Renal cortex interstitium (tissue), 15 donors: ENCODE data around the gene SLC17A1. TPM values are rescaled to one million over a fixed set of nuclear protein-coding genes. Genes with fewer than 3 reads are reported as not detected.

Experiments used
- DNase-seq, 11 donors: peaks; one replicate each; pipeline ENCODE4 v3.0.0-alpha.2; 2013; ENCODE audit warnings: low read depth in 9 of 11, low spot score in 4 of 11; ENCODE audit errors: extremely low read depth in 1 of 11
- long read RNA-seq, 16 experiments: transcript quantifications; one replicate each; lab custom pipeline, GENCODE V29; 2026
- polyA plus RNA-seq, 3 donors: library from polyadenylated mRNA; unstranded; fragments of 120-200 nt; gene quantifications; one replicate each; pipeline ENCODE4 v1.2.1, GENCODE V29; 2013; ENCODE audit not compliant: insufficient read length in 3 of 3

Gene SLC17A1
- 10 to 100 TPM; 24.6 to 32.4 (median 30.1) TPM for polyA plus RNA-seq
- long read RNA-seq, donor 1, partial matches to known transcripts: 0 of 2 reads
- long read RNA-seq, donor 1, other reads (novel, unspliced or antisense): 0 of 2 reads
- long read RNA-seq, donor 2, partial matches to known transcripts: 0 of 1 reads
- long read RNA-seq, donor 2, other reads (novel, unspliced or antisense): 0 of 1 reads
- long read RNA-seq, donor 3, partial matches to known transcripts: 5 of 8 reads
- long read RNA-seq, donor 3, other reads (novel, unspliced or antisense): 0 of 8 reads
- long read RNA-seq, donor 4, partial matches to known transcripts: 0 of 1 reads
- long read RNA-seq, donor 4, other reads (novel, unspliced or antisense): 0 of 1 reads
- long read RNA-seq, donor 5: 0 reads
- long read RNA-seq, donor 6, partial matches to known transcripts: 0 of 5 reads
- long read RNA-seq, donor 6, other reads (novel, unspliced or antisense): 0 of 5 reads
- long read RNA-seq, donor 7: 0 reads
- long read RNA-seq, donor 8: 0 reads
- long read RNA-seq, donor 9, partial matches to known transcripts: 0 of 1 reads
- long read RNA-seq, donor 9, other reads (novel, unspliced or antisense): 0 of 1 reads
- long read RNA-seq, donor 10, partial matches to known transcripts: 0 of 5 reads
- long read RNA-seq, donor 10, other reads (novel, unspliced or antisense): 0 of 5 reads
- long read RNA-seq, donor 11, partial matches to known transcripts: 0 of 1 reads
- long read RNA-seq, donor 11, other reads (novel, unspliced or antisense): 0 of 1 reads
- long read RNA-seq, donor 12, partial matches to known transcripts: 0 of 2 reads
- long read RNA-seq, donor 12, other reads (novel, unspliced or antisense): 0 of 2 reads
- long read RNA-seq, donor 13: 0 reads
- long read RNA-seq, donor 14: 0 reads
- long read RNA-seq, donor 15, partial matches to known transcripts: 0 of 1 reads
- long read RNA-seq, donor 15, other reads (novel, unspliced or antisense): 0 of 1 reads
- long read RNA-seq, donor 16, transcript SLC17A1-201 (13 exons, 1,844 nt): major isoform, 6 of 22 reads
- long read RNA-seq, donor 16, partial matches to known transcripts: 14 of 22 reads
- long read RNA-seq, donor 16, other reads (novel, unspliced or antisense): 0 of 22 reads

DNA sequence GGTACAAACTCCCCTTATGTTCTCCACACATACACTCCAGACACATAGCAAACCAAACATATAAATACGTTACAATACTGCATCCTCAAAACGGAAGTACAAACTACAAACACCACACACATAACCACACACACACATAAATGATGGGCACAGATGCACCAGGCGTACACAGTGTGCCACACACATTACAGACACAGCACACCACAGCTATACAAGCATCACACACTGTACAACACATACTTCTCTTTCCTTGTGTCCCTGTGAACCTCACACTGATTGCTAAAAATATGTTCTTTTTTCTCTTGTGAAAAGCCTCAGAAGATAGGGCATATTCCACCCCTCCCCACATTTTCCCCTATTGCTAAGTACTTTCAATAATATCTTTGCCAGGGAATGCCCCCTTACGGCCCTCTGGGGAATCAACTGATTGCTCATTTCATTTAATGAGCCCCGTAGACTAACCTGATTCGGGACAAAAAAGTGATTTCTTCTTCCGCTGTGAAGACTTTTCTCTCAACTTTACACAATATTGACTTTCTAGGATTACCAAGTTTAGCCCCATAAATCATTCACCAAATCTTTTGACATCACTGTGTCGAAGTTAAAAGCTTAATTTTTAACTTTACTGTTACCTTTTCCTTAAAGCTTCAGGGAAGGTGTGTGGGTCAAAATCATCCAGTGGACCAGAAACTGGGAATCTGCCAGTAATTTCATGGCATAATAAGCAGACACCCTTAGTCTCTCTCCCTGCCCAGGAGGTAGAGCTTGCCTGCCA lies at the start of gene SLC17A1:
Gene SLC17A1 (minus strand): TSS at position 521 of the 775 bp plus-strand sequence. CDS start 1,495 bp downstream, outside the sequence.
- DNase-seq: peak in 1 of 11 donors; percentile 32

GRCh38 chr6:25880601-25881000 lies 48.7 kb upstream of the SLC17A1 start:
- no peak for DNase-seq

- DNase-seq: no peak
Observed at GRCh38 chr6:25878721-25879322, 47.0 kb upstream of the SLC17A1 start.

DNA sequence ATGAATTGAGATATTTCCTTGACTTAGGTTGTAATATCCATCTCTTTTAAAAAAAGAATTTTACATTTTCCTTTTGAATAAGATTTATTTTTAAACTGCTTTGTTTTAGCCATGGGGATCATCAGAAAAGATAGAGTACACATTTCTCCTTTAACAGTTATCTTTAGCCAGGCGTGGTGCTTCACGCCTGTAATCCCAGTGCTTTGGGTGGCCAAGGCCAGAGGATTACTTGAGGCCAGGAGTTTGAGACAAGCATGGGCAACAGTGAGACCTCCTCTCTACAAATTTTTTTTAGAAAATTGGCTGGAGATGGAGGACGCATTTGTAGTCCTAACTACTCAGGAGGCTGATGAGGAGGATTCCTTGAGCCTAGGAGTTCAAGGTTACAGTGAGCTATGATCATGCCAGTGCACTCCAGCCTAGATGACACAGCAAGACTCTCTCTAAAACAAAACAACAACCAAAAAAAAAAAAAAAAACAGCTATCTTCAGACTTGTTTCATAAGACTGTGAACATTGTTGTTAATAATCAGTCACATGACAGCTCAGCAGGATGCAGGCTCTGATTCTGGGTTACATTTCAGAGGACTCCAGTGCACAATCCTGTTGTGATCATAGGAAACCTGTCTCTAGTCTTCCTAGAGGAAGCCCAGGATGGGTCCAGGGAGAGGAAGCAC lies 44.2 kb upstream of the SLC17A1 start:
- DNase-seq: no peak

- DNase-seq: no peak
Observed at GRCh38 chr6:25875563-25875905, 43.7 kb upstream of the SLC17A1 start.

DNA sequence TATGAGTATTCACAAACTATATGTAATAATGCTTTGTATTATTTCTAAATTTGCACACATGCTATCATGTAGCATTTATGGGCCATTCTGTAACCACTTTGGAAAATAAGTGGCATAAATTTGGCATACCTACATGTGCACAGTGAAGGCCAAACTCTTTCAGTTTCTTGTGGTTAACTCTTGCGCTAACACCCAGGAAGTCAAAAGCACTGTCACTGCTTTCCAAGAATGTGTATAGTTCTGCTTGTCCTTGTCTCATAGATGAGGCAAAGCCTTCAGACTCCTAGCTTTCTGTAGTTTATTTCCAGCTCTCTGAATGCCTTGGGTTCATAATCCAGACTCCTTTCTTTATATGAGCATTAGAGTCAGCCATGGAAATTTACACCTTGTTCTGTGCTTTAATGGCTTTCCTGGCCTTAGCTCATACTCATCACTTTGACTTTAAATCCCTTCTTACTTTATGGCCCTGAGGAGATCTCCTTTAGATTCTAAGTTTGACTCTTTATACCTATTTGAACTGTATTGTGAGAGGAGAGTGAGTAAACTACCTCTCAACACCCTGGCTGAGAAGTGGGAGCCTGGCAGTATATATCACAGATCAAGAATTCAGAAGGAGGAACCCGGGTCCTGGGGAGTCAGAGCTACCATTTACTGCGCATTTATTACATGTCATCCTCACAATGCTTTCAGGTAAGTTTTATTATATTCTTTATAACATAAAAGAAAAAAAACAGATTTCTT lies 43.1 kb upstream of the SLC17A1 start:
- DNase-seq: no peak

DNA sequence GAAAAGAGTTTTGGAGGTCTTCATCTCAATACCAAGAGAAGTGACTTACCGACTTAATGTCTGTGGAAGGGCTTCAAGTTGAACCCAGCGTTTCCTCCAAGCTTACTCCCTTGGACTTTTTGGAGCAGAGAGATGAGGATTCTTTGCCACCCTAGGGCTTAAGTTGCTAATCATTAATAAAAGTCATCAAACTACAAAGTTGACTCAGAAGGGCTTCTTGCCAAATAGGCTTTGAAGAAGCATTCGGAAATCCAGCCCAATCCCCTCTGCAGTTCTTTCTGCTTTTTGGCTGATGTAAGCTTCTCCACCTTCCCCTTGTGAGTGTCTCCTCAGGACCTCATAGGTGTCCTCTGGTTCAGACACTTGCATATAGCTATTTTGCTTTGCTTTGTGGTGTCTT lies 42.3 kb upstream of the SLC17A1 start, which contains the start of gene SLC17A3:
Gene SLC17A3 (minus strand): TSS at position 126 of the 400 bp plus-strand sequence. CDS start 5,856 bp downstream, outside the sequence.
- DNase-seq: no peak

DNA sequence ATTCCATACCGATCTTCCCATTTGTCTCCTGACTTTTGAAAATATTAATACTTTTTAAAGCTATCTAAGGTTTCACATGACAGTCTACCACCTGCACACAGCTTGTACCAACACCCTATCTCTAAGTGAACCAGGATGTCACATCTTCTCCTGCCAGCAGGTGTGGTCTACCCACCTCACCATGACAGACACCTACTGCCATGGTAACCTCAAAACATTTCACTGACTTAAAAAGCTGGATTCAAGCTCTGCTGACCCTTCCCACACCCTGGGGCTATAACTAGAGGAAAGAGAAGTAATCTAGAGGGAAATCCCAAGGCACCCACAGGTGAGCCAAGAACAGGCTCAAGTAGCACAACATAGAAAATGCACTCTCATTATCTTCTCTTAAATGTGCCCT lies 41.0 kb upstream of the SLC17A1 start:
- DNase-seq: no peak

DNA sequence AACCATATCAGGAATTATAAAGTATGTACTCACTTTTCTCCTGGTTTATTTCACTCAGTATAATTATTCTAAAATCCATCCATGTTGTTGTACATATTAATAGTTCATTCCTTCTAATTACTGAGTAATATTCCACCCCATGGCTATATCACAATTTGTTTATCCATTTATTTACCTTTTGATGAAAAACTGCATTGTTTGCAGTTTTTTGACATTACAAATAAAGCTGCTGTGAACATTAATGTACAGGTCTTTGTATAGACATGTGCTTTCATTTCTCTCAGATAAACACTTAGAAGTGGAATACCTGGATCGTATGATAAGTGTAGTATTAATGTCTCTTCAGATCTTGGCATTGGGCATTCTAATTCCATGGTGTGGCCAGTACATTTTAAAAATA lies 38.0 kb upstream of the SLC17A1 start:
- no peak for DNase-seq

GRCh38 chr6:25868436-25869183 lies 36.8 kb upstream of the SLC17A1 start:
- no peak for DNase-seq

DNA sequence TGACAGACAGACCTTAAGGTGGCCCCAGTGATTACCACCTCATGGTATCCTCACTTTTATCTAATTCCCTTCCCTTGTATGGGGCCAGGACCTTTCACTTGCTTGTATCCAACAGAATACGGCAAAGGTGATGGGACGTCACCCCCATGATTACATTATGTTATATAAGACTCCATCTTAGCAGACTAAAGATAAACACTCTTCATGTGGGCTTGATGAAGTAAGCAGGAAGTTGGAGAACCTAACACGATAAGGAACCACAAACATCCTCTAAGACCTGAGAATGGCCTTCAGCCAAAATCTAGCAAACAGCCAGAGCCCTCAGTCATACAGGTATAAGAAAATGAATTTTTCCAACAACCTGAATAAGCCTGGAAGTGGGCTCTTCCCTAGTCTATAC lies 34.2 kb upstream of the SLC17A1 start:
- no peak for DNase-seq

- DNase-seq: no peak
Observed at GRCh38 chr6:25863360-25863759, 31.5 kb upstream of the SLC17A1 start.

GRCh38 chr6:25862199-25862598 lies 30.3 kb upstream of the SLC17A1 start:
- no peak for DNase-seq

GRCh38 chr6:25852756-25853155 lies 20.9 kb upstream of the SLC17A1 start:
- no peak for DNase-seq

GRCh38 chr6:25851961-25852360 lies 20.1 kb upstream of the SLC17A1 start:
- no peak for DNase-seq

- no peak for DNase-seq
Observed at GRCh38 chr6:25844518-25844917, 12.7 kb upstream of the SLC17A1 start.

DNA sequence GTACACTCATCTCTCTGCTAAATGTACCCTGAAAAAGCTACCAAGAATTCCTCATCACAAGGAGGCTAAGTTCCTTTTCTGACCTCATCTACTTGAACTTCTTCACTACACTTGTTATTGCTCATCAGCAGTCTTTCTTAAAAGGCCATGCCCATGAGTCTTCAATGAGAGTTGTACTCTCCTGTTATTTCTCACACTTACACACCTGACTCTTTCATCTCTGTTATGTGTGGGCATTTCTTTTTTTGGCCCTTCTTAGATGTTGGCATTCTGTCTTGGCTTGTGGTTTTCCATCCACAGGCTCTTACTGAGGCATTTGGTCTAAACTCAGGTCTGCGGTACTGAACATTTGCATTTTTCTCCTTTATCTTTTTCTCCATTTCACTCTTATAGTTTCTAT lies 10.7 kb upstream of the SLC17A1 start:
- no peak for DNase-seq
